Tongue (tissue), 2 donors: Measurements from ENCODE around the gene KMT2C. TPM values are rescaled to one million over a fixed set of nuclear protein-coding genes. Genes with fewer than 3 reads are reported as not detected.
A peak's percentile ranks its signal among the peaks of the same experiment; 100 is the strongest.
"Not testable (repeated sequence)": the region's sequence is repeated elsewhere in the genome, so short reads cannot be mapped to it uniquely, and the experiment has no call there.

ENCODE experiments used
- DNase-seq: peaks from one replicate; pipeline ENCODE4 v3.0.0-alpha.2; 2015
- total RNA-seq: library from RNA; depleted of rRNA; stranded (reverse); fragments of >200 nt; gene quantifications from one replicate; pipeline ENCODE4 v1.2.3, GENCODE V29; 2014

KMT2C gene
- total RNA-seq, 1 donor from 2014 or later, result 97.7 TPM

DNA sequence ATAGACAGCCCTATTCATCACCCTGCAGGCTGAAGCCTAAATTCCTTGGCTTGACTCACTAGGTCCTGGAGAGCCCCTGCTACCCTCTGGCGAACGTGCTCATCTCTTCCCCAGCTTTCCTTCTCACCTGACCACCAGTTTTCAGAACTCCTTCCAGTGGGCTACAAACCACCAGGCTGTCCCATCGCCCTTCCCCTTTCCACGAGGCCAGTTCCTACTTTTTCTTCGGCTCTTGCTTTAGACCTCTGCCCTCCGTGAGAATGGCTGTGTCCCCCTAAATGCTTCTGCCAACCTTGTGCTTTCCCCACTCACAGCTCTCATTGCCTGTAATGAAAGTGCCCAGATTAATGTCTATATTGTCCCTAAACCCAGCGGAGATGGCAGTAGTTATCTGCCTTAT, 5.4 kb upstream of the KMT2C start:
- not testable (repeated sequence) for DNase-seq

GRCh38 chr7:152438017-152438416, 2.2 kb upstream of the KMT2C start:
- not testable (repeated sequence) for DNase-seq

DNA sequence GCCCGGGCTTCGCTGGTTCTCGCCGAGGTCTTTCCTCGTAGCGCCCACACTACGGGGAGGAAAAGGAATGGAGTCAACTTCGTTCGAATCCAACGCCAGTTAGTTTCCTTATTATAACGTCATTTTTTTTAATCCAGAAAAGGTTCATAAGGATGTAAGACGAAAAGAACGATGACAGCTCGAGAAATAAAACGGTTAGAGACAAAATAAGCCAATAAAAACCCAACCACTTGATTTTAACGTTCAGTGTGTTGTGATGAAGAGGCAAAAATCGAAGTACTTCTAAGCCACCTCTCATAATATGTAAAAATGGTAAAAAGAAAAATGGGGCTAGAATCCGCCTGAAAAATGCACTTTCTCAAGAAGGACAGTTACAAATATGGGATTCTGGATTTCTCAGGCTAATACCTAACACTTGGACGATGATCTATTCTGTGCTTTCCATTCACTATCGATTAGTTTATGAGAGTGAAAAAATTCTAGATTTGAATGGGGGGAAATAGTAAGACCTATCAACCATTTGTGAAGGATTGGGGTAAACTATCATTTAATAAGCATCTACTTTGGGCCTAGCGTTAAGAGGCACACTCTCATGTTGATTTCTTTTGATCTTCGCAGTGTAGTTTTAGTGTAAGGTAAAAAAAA, 1.2 kb upstream of the KMT2C start:
- DNase-seq, result peak; percentile 21

- peak; percentile 97 for DNase-seq
Measured at GRCh38 chr7:152436111-152436930, 518 bp upstream of the KMT2C start.

DNA sequence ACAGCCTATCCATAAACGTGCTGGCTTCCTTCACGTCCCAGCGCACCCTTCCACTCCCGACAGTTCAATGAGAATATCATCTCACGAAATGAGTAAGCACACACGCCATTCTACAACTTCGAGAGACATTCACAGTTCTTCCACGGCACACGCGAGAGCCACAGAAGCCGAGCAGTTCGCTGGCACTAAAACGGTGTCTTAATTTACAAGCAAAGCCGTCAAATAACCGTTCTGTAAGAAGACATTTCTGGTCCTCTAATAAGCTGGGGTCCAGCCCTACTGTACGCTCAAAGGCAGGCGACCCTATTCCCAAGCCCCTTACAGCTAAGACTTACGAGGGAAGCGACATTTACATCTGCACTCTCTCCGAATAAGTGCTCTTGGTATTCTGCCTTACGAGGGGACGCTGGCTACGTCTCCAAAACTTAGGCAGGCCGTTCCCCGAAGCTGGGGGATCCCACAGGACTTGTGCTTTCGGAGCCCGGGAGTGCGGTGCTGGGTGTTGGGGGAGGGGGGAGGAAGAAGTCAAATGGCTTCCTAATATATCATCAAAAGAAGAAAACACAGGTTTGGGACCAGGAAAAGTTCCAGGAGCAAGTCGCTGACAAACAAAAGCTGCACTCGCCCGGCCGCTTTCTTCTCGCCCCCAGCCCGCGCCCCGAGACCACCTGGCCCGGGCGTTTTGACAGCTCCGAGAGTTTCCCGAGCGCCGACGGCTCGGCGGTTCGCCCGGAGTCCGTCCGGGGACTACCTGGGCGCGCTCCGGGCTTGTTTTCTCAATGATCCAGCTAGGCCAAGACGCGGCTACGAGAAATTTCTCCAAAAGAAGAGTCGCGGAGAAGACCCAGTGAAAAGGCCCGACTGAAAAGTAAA, 1.1 kb downstream of the KMT2C start:
- peak; percentile 61 for DNase-seq

DNA sequence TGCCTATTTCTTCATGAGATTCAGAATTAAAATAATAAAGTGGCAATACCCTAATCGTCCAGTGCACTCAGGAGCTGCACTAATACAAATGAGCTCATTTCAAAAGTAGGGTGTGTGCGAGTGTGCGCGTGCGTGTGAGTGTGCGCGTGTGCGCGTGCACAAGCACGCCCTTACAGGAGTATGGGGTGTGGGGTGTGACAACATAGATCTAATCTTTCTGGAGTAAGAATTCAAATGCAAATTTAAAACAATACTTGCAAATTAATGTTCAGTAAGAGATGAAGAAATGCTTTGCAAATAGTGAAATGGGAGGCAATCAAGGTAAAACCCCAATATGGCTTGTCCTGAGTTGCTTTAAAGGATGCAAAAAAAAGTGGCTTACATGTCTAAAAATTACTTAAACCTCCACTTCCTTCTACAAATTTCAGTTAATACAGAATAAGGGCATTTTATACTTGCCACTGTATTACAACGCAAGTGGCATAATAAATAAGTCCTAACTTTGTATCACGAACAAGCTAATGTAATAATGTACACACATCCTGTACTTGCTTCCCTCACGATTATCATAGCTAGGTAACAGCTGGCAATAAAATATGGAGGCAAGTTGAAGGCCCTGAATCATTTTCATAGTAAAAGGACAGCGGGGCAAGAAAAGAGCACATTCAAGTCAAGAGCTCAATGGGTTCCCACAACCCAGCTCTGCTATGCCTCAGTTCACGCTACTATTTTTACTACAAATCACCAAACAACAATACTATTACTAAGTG, 1.9 kb downstream of the KMT2C start:
- DNase-seq, result peak; percentile 58

GRCh38 chr7:152432735-152433134, 3.1 kb downstream of the KMT2C start:
- not testable (repeated sequence) for DNase-seq

- DNase-seq, result no peak
Measured at GRCh38 chr7:152430854-152431253, 4.9 kb downstream of the KMT2C start.

DNA sequence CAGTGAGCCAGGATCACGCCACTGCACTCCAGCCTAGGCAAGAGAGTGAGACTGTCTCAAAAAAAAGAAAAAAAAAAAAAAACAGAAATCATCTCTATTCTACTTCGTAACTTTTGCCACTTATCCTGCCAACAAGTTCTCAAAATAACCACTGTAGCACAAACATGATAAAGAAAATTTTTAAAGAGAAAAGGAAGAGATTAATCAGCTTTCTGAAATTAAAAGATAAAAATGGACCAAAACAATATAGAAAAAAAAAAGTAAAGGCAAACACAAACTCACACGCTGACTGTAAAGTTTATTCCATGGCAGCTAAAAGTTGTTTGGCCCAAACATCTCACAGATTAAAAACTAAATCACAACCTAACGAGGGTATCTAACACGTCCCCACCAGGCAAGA, 5.7 kb downstream of the KMT2C start:
- not testable (repeated sequence) for DNase-seq

GRCh38 chr7:152424348-152425108, 11.3 kb downstream of the KMT2C start:
- no peak for DNase-seq

DNA sequence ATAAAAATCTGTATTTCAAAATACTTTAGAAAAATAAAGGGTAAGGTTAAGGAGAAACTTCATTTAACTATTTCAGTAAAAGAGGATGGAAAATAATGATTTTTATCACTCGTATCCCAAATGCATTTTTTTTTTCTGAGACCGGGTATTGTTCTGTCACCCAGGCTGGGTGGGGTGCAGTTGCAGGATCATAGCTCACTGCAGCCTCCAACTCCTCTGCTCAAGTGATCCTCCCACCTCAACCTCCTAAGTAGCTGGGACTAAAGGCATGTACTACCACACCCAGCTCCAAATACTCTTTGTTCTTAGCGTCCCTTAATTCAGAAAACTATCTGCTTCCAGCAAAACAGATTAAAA, 11.8 kb downstream of the KMT2C start:
- DNase-seq, result no peak

DNA sequence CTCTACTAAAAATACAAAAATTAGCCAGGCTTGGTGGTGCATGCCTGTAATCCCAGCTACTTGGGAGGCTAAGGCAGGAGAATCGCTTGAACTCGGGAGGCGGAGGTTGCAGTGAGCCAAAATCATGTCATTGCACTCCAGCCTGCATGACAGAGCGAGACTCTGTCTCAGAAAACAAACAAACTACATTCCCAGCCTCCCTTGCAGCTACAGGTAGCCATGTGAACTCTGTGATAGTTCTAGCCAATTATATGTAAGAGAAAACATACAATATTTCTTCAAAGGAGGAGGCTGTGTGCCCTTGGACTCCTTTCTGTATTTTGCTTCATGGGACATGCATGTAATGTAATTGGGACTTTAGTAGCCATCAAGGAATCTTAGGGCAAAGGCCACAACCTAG, 12.6 kb downstream of the KMT2C start:
- DNase-seq, result not testable (repeated sequence)

DNA sequence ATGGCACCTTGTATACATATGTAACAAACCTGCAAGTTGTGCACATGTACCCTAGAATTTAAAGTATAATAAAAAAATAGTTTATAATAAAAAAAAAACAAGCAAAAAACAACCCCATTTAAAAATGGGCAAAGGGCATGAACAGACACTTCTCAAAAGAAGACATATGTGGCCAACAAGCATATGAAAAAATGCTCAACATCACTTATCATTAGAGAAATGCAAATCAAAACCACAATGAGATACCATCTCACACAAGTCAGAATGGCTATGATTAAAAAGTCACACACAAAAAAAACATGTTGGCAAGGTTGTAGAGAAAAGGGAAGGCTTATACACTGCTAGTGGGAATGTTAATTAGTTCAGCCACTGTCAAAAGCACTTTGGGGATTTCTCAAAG, 14.9 kb downstream of the KMT2C start:
- DNase-seq, result not testable (repeated sequence)

GRCh38 chr7:152419473-152420429, 16.1 kb downstream of the KMT2C start:
- no peak for DNase-seq

- DNase-seq, result no peak
Measured at GRCh38 chr7:152414779-152415178, 21.0 kb downstream of the KMT2C start.

GRCh38 chr7:152411389-152411788, 24.4 kb downstream of the KMT2C start:
- peak; percentile 47 for DNase-seq

- no peak for DNase-seq
Measured at GRCh38 chr7:152406491-152406890, 29.3 kb downstream of the KMT2C start.

DNA sequence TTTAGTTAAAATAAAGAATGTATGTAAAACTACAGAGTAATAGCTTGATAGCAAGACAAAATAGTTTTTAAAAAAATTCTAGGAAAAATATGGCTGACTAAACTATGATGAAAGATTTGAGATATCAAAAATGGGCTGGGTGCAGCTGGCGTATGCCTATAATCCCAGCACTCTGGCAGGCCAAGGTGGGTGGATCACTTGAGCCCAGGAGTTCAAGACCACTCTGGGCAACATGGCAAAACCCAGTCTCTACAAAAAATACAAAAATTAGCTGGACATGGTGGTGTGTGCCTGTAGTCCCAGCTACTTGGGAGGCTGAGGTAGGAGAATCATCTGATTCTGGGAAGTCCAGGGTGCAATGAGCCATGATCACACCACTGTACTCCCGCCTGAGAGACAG, 29.8 kb downstream of the KMT2C start:
- not testable (repeated sequence) for DNase-seq

DNA sequence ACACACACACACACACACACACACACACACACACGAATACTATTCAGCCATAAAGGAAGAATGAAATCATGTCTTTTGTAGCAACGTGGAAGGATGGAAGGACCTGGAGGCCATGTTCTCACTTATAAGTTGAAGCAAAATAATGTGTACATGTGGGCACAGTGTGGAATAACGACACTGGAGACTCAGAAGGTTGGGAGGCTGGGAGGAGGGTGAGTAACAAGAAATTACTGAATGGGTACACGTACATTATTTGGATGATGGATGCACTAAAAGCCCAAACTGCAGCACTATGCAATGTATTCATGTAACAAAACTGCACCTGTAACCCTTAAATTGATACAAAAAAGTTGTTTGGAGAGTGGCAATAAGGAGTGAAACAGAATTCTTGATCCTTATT, 32.1 kb downstream of the KMT2C start:
- DNase-seq, result no peak
